K562 (cell line): ENCODE data around the gene KLRK1. TPM values are rescaled to one million over a fixed set of nuclear protein-coding genes. Genes with fewer than 3 reads are reported as not detected.

Source experiments
- ATAC-seq: fragments of 200-7000 bp; cut with Tn5 transposase; 3 replicates; pipeline ENCODE4 v1.9.1; 2020; ENCODE audit warnings: moderate library complexity
- BruUV-seq: library from RNA; stranded (reverse); fragments of 400-500 nt; replicated peaks from 2 replicates; lab custom pipeline; 2021; lab: Mats Ljungman, UMichigan
- CTCF ChIA-PET: fragments of 300-600 bp; formaldehyde crosslinking; extraction: SDS; loops from one replicate; lab custom pipeline; 2021; ENCODE audit warnings: low intra/inter-chr PET ratio; lab: Yijun Ruan, JAX
- POLR2A ChIA-PET: fragments of 300-600, 350-650 bp; sonication (Branson Sonifier 250); formaldehyde crosslinking; extraction: SDS; loops from one replicate; lab custom pipeline; 2021; ENCODE audit warnings: antibody characterized with exemption, inconsistent platforms; lab: Yijun Ruan, JAX
- DNase-seq, 4 experiments: peaks; one replicate each; pipeline versions ENCODE4 v3.0.0 to v3.0.0-alpha.2; 2011 to 2018; ENCODE audit warnings: low spot score in 3 of 4, mixed read lengths in 3 of 4; ENCODE audit errors: extremely low read depth in 1 of 4
- FAIRE-seq: peaks from 2 replicates; lab custom pipeline; 2011; peaks lifted over from hg19 to GRCh38; lab: Jason Lieb, UNC
- H2AFZ ChIP-seq: 2 replicates; pipeline ENCODE4 v1.6.0; 2011; ENCODE audit warnings: low read depth, low read length, control low read depth, inconsistent platforms
- H3K27ac ChIP-seq: fragments of 200-600 bp; 3 replicates; pipeline ENCODE4 v1.8.0; 2011; ENCODE audit warnings: low read depth, mild to moderate bottlenecking, control low read depth, inconsistent platforms, low read length, moderate library complexity, mixed read lengths; ENCODE audit errors: extremely low read depth
- H3K27me3 ChIP-seq, 2 experiments: fragments of 300-600 bp in 1 of 2; 2 replicates in 1 of 2; 3 replicates in 1 of 2; pipeline versions ENCODE4 v1.6.0 to v1.8.0; 2011; ENCODE audit warnings: inconsistent platforms in 2 of 2, low read length in 2 of 2, mild to moderate bottlenecking in 1 of 2, mixed read lengths in 1 of 2, moderate library complexity in 1 of 2; ENCODE audit not compliant: control insufficient read depth in 2 of 2, insufficient read depth in 2 of 2
- H3K36me3 ChIP-seq: fragments of 300-600 bp; 3 replicates; pipeline ENCODE4 v1.8.0; 2011; ENCODE audit warnings: mild to moderate bottlenecking, low read length, inconsistent platforms; ENCODE audit not compliant: control insufficient read depth, insufficient read depth
- H3K4me1 ChIP-seq, 2 experiments: fragments of 200-600 bp in 1 of 2; replicated peaks in 1 of 2; 2 replicates in 1 of 2; 3 replicates in 1 of 2; pipeline versions ENCODE4 v1.5.1 to v1.8.0; 2011; ENCODE audit warnings: inconsistent platforms in 2 of 2, low read length in 2 of 2, mild to moderate bottlenecking in 1 of 2, mixed read lengths in 1 of 2, moderate library complexity in 1 of 2; ENCODE audit not compliant: control insufficient read depth in 2 of 2, insufficient read depth in 2 of 2
- H3K4me2 ChIP-seq: 2 replicates; pipeline ENCODE4 v1.6.1; 2011; ENCODE audit warnings: low read length, control low read depth, inconsistent platforms, mixed read lengths; ENCODE audit not compliant: insufficient read depth
- H3K4me3 ChIP-seq: fragments of 200-600 bp; sonication (generic), shearing (Covaris generic); 2 replicates; pipeline ENCODE4 v1.5.1; 2016; ENCODE audit warnings: control low read depth, inconsistent platforms
- H3K79me2 ChIP-seq: fragments of 200-600 bp; 3 replicates; pipeline ENCODE4 v1.8.0; 2011; ENCODE audit warnings: low read length, inconsistent platforms; ENCODE audit not compliant: control insufficient read depth, insufficient read depth
- H3K9ac ChIP-seq, 2 experiments: 2 replicates each; pipeline versions ENCODE4 v1.6.0 to v1.6.1; 2011; ENCODE audit warnings: low read depth in 2 of 2, low read length in 2 of 2, control low read depth in 1 of 2, inconsistent platforms in 1 of 2, mild to moderate bottlenecking in 1 of 2, mixed read lengths in 1 of 2; ENCODE audit not compliant: insufficient read depth in 1 of 2
- H3K9me1 ChIP-seq: one replicate; pipeline ENCODE4 v1.6.0; 2011; ENCODE audit warnings: inconsistent platforms, mild to moderate bottlenecking, low read length, moderate library complexity; ENCODE audit not compliant: control insufficient read depth, insufficient read depth
- H3K9me3 ChIP-seq: replicated peaks from 2 replicates; pipeline ENCODE4 v1.5.1; 2011; ENCODE audit warnings: low read depth, low read length, inconsistent platforms; ENCODE audit not compliant: control insufficient read depth, insufficient read depth
- H4K20me1 ChIP-seq: replicated peaks from 2 replicates; pipeline ENCODE4 v1.6.1; 2011; ENCODE audit warnings: low read length, inconsistent platforms, mixed read lengths; ENCODE audit not compliant: control insufficient read depth, insufficient read depth
- ELF1 ChIP-seq: fragments of 200-800 bp; sonication (Bioruptor generic); IDR thresholded peaks from 2 replicates; pipeline ENCODE4 v1.6.1; 2016; ENCODE audit warnings: missing genetic modification characterization, missing compliant biosample characterization
- KLF16 ChIP-seq: IDR thresholded peaks from 2 replicates; pipeline ENCODE4 v1.6.1; 2016; ENCODE audit warnings: antibody characterized with exemption
- SP1 ChIP-seq: sonication (generic); formaldehyde crosslinking; IDR thresholded peaks from 2 replicates; pipeline ENCODE4 v1.8.1; 2022; ENCODE audit warnings: mild to moderate bottlenecking, missing genetic modification reagents
- SPI1 ChIP-seq: IDR thresholded peaks from 2 replicates; pipeline ENCODE4 v1.6.1; 2011; ENCODE audit warnings: low read depth, low read length, control low read depth, borderline replicate concordance
- THRAP3 ChIP-seq: fragments of 450-650 bp; IDR thresholded peaks from 2 replicates; pipeline ENCODE4 v1.6.1; 2016; ENCODE audit warnings: mild to moderate bottlenecking, inconsistent platforms, borderline replicate concordance
- WGBS: fragments of 100-300 bp; shearing (Covaris generic); methylation state at CpG from one replicate; pipeline ENCODE4 v1.1.6; 2016; ENCODE audit warnings: low coverage, mixed read lengths; ENCODE audit not compliant: insufficient coverage; ENCODE audit errors: missing lambda C conversion rate; 5-methylcytosine and 5-hydroxymethylcytosine counted together
- in situ Hi-C: fragments of 300-500 bp; cut with MboI; formaldehyde crosslinking; loops from 4 replicates; pipeline ENCODE4 v1.15.0; 2018; ENCODE audit warnings: inconsistent platforms, mixed read lengths
- intact Hi-C: fragments of 100-400 bp; cut with micrococcal nuclease; formaldehyde crosslinking; loops from 2 replicates; pipeline ENCODE4 v1.14.2; 2022
- polyA plus RNA-seq, 8 experiments: library from polyadenylated mRNA; depleted of rRNA in 4 of 8; stranded (reverse) in 5 of 8; unstranded in 3 of 8; fragments of >200 nt; fragmentation: Nextera tagmentation in 2 of 8; fragmentation: Illumina TruSeq in 1 of 8; extraction: Ambion mirVana in 2 of 8; extraction: Trizol in 1 of 8; gene quantifications; 2 replicates each; pipeline versions ENCODE4 v1.2.1 to v1.2.3, GENCODE V29; 2011 to 2014; ENCODE audit warnings: inconsistent platforms in 1 of 8, missing spikeins in 1 of 8
- total RNA-seq, 7 experiments: library from RNA; depleted of rRNA in 6 of 7; stranded (reverse); fragments of >200 nt in 6 of 7; fragmentation: Illumina TruSeq in 2 of 7; extraction: Trizol in 2 of 7; gene quantifications; 2 replicates each; pipeline versions ENCODE4 v1.2.1 to v1.2.3, GENCODE V29; 2011 to 2021; ENCODE audit warnings: low replicate concordance in 1 of 7
- TF ChIP-seq, protein P1 (sequence below): fragments of 450-650 bp; IDR thresholded peaks from 2 replicates; pipeline ENCODE4 v1.6.1; 2017; ENCODE audit warnings: antibody characterized with exemption, mild to moderate bottlenecking
- TF ChIP-seq, protein P2 (sequence below), 3 experiments: IDR thresholded peaks in 2 of 3; conservative IDR thresholded peaks in 1 of 3; 2 replicates each; pipeline ENCODE4 v1.5.1; 2011 to 2012; ENCODE audit warnings: low read length in 3 of 3, mild to moderate bottlenecking in 3 of 3, control low read depth in 2 of 3, improper control_type of control experiment in 1 of 3, inconsistent platforms in 1 of 3, low read depth in 1 of 3, mixed read lengths in 1 of 3, moderate library complexity in 1 of 3; ENCODE audit not compliant: insufficient read depth in 2 of 3
- TF ChIP-seq, protein P3 (sequence below): sonication (generic); formaldehyde crosslinking; IDR thresholded peaks from 2 replicates; pipeline ENCODE4 v1.8.0; 2022; ENCODE audit warnings: missing genetic modification reagents, mild to moderate bottlenecking, borderline replicate concordance

KLRK1 gene
- total and polyA plus RNA-seq, 9 of the 15 experiments (the other 6 are each of a cell fraction or from before 2014, with no cell fraction given), result 0.03 to 0.09 (median 0.06) TPM; not detected in 3

DNA sequence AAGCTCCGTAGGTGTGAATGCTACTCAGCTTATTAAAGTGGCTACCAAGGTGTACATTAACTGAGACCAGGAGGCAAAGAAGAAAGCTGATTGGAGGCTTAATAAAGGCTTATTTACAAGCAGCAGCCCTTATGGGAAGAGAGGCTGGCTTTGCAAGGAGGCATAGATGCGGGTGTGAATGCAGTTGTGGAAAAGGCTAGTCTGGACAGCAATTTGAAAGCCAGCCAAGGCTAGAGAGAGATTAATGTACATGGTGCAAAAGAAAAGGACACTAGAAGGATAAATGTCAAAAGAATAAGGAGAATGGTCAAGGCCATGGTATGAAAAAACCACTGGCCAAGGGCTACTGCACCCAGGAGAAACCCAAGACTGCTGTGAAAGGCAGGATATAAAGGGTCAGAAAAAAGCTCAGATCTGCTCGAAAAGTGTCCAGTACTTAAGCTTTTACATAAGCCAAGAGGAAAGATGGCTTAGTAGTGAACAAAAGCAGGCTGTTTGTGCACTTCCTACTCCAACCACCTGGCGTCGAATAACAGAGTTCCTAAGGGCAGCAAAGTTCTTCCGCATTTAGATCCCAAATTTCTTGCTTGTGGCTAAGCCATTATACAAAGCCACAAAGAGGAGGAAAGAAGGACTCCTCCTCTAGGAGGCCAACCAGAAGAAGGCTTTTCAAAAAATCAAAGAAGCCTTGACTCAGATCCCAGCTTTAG is 24.0 kb downstream of the KLRK1 start:
- Histone ChIP-seq H3K4me2 (peak overlapping the region; percentile 97), H3K27ac (peak overlapping the region; percentile 99), H3K9me3 (peaks cover 6% of the 10 kb centered on the region), H3K9ac (peak overlapping the region in 1 of 2 experiments; percentile 91; a peak in 2 of 4 replicates), H3K9me1 (no peaks in the 10 kb centered on the region), H3K4me3 (peak overlapping the region; percentile 65)
- BruUV-seq, result no TSS peak
- ChIA-PET POLR2A (interaction anchor here (0.6 to 0.9 kb wide), 3 partner anchors 16 to 356 kb away, joined by 3 to 4 read pairs (median 3); no protein-coding TSS in a partner anchor), CTCF (no interaction called here)
- intact Hi-C loops, result no loop called here
- TF ChIP-seq SPI1 (0 out of 2 replicates have a peak, but pooled peaks have one; percentile 2), KLF16 (no peak), THRAP3 (no peak), SP1 (CRISPR knock-in tag) (0 out of 2 replicates have a peak, but pooled peaks have one; percentile 26), ELF1 (tag) (peak; percentile 33; the same call in 1 of the 2 replicates)
- TF ChIP-seq, protein P1, sequence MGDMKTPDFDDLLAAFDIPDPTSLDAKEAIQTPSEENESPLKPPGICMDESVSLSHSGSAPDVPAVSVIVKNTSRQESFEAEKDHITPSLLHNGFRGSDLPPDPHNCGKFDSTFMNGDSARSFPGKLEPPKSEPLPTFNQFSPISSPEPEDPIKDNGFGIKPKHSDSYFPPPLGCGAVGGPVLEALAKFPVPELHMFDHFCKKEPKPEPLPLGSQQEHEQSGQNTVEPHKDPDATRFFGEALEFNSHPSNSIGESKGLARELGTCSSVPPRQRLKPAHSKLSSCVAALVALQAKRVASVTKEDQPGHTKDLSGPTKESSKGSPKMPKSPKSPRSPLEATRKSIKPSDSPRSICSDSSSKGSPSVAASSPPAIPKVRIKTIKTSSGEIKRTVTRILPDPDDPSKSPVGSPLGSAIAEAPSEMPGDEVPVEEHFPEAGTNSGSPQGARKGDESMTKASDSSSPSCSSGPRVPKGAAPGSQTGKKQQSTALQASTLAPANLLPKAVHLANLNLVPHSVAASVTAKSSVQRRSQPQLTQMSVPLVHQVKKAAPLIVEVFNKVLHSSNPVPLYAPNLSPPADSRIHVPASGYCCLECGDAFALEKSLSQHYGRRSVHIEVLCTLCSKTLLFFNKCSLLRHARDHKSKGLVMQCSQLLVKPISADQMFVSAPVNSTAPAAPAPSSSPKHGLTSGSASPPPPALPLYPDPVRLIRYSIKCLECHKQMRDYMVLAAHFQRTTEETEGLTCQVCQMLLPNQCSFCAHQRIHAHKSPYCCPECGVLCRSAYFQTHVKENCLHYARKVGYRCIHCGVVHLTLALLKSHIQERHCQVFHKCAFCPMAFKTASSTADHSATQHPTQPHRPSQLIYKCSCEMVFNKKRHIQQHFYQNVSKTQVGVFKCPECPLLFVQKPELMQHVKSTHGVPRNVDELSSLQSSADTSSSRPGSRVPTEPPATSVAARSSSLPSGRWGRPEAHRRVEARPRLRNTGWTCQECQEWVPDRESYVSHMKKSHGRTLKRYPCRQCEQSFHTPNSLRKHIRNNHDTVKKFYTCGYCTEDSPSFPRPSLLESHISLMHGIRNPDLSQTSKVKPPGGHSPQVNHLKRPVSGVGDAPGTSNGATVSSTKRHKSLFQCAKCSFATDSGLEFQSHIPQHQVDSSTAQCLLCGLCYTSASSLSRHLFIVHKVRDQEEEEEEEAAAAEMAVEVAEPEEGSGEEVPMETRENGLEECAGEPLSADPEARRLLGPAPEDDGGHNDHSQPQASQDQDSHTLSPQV, result 0 out of 2 replicates have a peak, but pooled peaks have one; percentile 19
- TF ChIP-seq, protein P2, sequence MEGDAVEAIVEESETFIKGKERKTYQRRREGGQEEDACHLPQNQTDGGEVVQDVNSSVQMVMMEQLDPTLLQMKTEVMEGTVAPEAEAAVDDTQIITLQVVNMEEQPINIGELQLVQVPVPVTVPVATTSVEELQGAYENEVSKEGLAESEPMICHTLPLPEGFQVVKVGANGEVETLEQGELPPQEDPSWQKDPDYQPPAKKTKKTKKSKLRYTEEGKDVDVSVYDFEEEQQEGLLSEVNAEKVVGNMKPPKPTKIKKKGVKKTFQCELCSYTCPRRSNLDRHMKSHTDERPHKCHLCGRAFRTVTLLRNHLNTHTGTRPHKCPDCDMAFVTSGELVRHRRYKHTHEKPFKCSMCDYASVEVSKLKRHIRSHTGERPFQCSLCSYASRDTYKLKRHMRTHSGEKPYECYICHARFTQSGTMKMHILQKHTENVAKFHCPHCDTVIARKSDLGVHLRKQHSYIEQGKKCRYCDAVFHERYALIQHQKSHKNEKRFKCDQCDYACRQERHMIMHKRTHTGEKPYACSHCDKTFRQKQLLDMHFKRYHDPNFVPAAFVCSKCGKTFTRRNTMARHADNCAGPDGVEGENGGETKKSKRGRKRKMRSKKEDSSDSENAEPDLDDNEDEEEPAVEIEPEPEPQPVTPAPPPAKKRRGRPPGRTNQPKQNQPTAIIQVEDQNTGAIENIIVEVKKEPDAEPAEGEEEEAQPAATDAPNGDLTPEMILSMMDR (IDR thresholded peaks at IDR 0.05 in 2 of 3, conservative IDR thresholded peaks at IDR 0.05 in 1 of 3; ENCODE audit: insufficient read depth in 2 of 3, low read depth in 1 of 3, low read length in 3 of 3), result peak; percentile 22 to 48 (median 47); a peak in 5 of 6 replicates
- TF ChIP-seq, protein P3, sequence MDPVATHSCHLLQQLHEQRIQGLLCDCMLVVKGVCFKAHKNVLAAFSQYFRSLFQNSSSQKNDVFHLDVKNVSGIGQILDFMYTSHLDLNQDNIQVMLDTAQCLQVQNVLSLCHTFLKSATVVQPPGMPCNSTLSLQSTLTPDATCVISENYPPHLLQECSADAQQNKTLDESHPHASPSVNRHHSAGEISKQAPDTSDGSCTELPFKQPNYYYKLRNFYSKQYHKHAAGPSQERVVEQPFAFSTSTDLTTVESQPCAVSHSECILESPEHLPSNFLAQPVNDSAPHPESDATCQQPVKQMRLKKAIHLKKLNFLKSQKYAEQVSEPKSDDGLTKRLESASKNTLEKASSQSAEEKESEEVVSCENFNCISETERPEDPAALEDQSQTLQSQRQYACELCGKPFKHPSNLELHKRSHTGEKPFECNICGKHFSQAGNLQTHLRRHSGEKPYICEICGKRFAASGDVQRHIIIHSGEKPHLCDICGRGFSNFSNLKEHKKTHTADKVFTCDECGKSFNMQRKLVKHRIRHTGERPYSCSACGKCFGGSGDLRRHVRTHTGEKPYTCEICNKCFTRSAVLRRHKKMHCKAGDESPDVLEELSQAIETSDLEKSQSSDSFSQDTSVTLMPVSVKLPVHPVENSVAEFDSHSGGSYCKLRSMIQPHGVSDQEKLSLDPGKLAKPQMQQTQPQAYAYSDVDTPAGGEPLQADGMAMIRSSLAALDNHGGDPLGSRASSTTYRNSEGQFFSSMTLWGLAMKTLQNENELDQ (CRISPR knock-in tag), result no peak
- TF ChIP-seq, all 486 proteins: peak for 5
- in situ Hi-C loops, result no loop called here
- Histone ChIP-seq H2AFZ (peak overlapping the region; percentile 91), H3K79me2 (peaks cover 31% of the 10 kb centered on the region), H3K27me3 (no peaks in the 10 kb centered on the region), H3K4me1 (peaks cover 2 to 21% of the 10 kb centered on the region in 2 experiments; a peak in 4 of 5 replicates), H4K20me1 (no peaks in the 10 kb centered on the region), H3K36me3 (no peaks in the 10 kb centered on the region; the same call in 1 of the 3 replicates)
- WGBS, result 5% methylated on average over 6 of the region's 6 CpGs
- peak; percentile 9; the same call in 1 of the 3 replicates for ATAC-seq
- peak in 2 of 4 experiments; percentile 10 to 64 for DNase-seq
- FAIRE-seq, result peak; percentile 29
